Karpas-422 (cell line): Measurements from ENCODE around the gene ABHD12. TPM values are rescaled to one million over a fixed set of nuclear protein-coding genes. Genes with fewer than 3 reads are reported as not detected.

Experiments
- DNase-seq: peaks from one replicate; pipeline ENCODE4 v3.0.0-alpha.2; 2015
- H2AFZ ChIP-seq: fragments of 200-600 bp; sonication (generic); 2 replicates; pipeline ENCODE4 v1.6.1; 2014; ENCODE audit warnings: antibody characterized with exemption, low read length, mixed read lengths
- H3K27ac ChIP-seq: fragments of 200-600 bp; sonication (generic); 2 replicates; pipeline ENCODE4 v1.5.1; 2014; ENCODE audit warnings: mild to moderate bottlenecking, low read length, moderate library complexity
- H3K27me3 ChIP-seq: fragments of 200-600 bp; sonication (generic); 2 replicates; pipeline ENCODE4 v1.6.1; 2014; ENCODE audit warnings: low read length, mixed read lengths
- H3K36me3 ChIP-seq: fragments of 200-600 bp; sonication (generic); 2 replicates; pipeline ENCODE4 v1.6.1; 2014; ENCODE audit warnings: low read length, mixed read lengths; ENCODE audit not compliant: insufficient read depth
- H3K4me1 ChIP-seq: fragments of 200-600 bp; sonication (generic); 2 replicates; pipeline ENCODE4 v1.6.1; 2014; ENCODE audit warnings: mild to moderate bottlenecking, low read length, mixed read lengths
- H3K4me2 ChIP-seq: fragments of 200-600 bp; sonication (generic); 2 replicates; pipeline ENCODE4 v1.6.1; 2014; ENCODE audit warnings: low read length, low read depth, mild to moderate bottlenecking; ENCODE audit not compliant: poor library complexity, severe bottlenecking
- H3K4me3 ChIP-seq: fragments of 200-600 bp; sonication (generic); 2 replicates; pipeline ENCODE4 v1.5.1; 2014; ENCODE audit warnings: mild to moderate bottlenecking, antibody characterized with exemption, low read length, mixed read lengths
- H3K79me2 ChIP-seq: fragments of 200-600 bp; sonication (generic); 2 replicates; pipeline ENCODE4 v1.6.1; 2014; ENCODE audit warnings: mild to moderate bottlenecking, low read length, mixed read lengths
- H3K9ac ChIP-seq: fragments of 200-600 bp; sonication (generic); 2 replicates; pipeline ENCODE4 v1.6.0; 2014; ENCODE audit warnings: low read length
- H3K9me2 ChIP-seq: fragments of 200-600 bp; sonication (generic), shearing (Covaris generic); replicated peaks from 2 replicates; pipeline ENCODE4 v1.6.0; 2014; ENCODE audit warnings: mild to moderate bottlenecking, low read length, moderate library complexity; ENCODE audit not compliant: insufficient read depth
- H3K9me3 ChIP-seq: fragments of 300-700, 200-600 bp; sonication (generic); 2 replicates; pipeline ENCODE4 v1.6.1; 2014; ENCODE audit warnings: low read length, mixed read lengths
- H4K20me1 ChIP-seq: fragments of 200-600 bp; sonication (generic); 2 replicates; pipeline ENCODE4 v1.6.1; 2014; ENCODE audit warnings: mild to moderate bottlenecking, antibody characterized with exemption, low read length, low read depth; ENCODE audit not compliant: insufficient read depth
- total RNA-seq: library from RNA; depleted of rRNA; stranded (reverse); fragments of >200 nt; shearing (Covaris generic); gene quantifications from 2 replicates; pipeline ENCODE4 v1.2.3, GENCODE V29; 2014; ENCODE audit warnings: low replicate concordance

The ABHD12 gene
- total RNA-seq, 1 experiment from 2014 or later = 26.1 TPM

DNA sequence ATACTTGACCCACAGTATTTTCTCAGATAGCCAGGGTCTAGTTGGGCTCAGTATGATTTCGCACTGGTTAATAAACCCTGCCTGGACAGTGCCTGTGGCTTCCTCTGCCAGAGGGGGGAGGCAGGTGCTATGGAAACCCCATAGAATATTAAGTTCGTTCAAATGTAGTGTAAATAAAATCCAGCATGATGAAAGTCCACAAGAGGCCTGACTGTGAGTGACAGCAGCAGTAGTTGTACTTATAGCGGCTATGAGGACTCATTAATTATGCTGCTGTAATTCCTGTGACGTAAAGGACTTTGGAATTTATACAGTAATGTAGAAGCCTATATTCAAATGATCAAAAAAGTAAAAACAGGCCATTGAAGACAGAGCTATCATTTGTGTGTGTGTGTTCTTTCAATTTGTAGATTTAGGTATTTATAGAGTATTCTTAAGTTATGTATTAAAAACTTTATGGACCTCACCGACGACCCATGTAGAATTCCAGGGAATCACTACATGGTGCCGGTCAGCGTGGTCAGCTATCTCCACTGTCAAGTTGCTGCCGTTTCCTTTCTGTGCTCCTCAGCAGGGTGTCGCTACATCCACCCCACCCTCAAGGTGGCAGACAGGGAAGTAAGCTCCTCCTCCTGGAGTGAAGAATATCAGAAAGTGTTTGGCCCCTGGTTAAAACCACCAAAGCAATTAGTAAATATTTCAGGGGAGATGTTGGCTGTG is 132.7 kb downstream of the ABHD12 start:
- DNase-seq = no peak
- Histone ChIP-seq H2AFZ (no peak overlapping the region), H3K36me3 (peaks cover 65% of the 10 kb centered on the region)

DNA sequence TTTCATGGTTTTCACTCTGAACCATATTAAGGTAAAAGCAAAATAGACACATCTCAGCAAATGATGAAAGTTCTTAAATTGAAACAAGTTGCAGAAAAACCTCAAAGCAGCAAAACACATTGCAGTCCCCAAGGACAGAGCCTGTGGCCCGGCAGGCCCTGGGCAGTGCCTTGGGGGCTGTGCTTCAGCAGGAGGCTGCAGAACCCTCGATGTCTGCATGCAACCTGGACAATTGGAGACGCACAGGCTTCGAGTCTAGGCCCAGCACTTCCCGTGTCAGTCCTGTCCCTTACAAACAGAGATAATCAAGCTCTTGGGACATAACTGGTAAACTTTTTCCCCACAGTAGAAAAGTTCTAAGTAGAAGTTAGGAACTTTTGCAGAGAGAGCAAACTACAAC is 133.5 kb downstream of the ABHD12 start:
- no peak for DNase-seq
- Histone ChIP-seq H3K4me1 (peaks cover 23% of the 10 kb centered on the region), H3K27me3 (no peaks in the 10 kb centered on the region), H3K27ac (peak overlapping the region; percentile 27; the same call in 1 of the 2 replicates), H3K4me2 (no peak overlapping the region), H3K36me3 (peaks cover 69% of the 10 kb centered on the region), H3K79me2 (peaks cover 92% of the 10 kb centered on the region), H3K9me3 (no peaks in the 10 kb centered on the region), H3K9ac (no peak overlapping the region), H2AFZ (no peak overlapping the region), H4K20me1 (peaks cover 62% of the 10 kb centered on the region), H3K9me2 (no peaks in the 10 kb centered on the region), H3K4me3 (no peak overlapping the region)

More for the DNA sequence above, 132.7 kb downstream of the ABHD12 start:
- Histone ChIP-seq H3K9ac (no peak overlapping the region), H3K9me2 (no peaks in the 10 kb centered on the region), H3K9me3 (no peaks in the 10 kb centered on the region), H3K27me3 (no peaks in the 10 kb centered on the region), H3K79me2 (peaks cover 84% of the 10 kb centered on the region), H3K4me3 (no peak overlapping the region), H4K20me1 (peaks cover 54% of the 10 kb centered on the region), H3K27ac (no peak overlapping the region), H3K4me1 (peaks cover 15% of the 10 kb centered on the region), H3K4me2 (no peak overlapping the region)

DNA sequence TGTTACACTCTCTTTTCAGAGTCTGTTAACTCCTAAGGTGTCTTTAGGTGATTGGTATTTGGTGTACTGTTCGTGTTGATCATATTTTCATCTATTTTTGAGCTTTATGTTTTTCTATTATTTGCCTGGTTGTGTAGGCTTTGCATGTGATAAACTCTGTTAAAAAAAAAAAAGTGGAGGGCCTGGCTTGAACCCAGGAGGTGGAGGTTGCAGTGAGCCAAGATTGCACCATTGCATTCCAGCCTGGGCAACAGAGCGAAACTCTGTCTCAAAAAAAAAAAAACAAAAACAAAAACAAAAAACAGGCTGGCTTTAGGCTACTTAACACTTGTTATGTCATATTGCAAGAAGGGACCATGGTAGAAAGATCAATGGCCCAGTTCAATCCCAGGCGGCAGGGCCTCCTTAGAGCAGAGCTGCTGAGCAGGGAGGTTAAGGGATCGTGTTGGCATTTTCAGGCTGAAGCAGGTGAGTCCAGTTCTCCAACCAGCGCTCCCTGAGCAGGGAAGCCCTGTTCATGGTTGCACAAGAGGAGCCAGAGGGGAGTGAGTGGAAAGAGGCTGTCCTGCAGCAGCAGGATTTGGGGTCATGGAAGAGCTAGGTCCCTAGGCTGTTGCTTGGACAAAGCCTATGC is 134.3 kb downstream of the ABHD12 start:
- Histone ChIP-seq H3K9me3 (no peaks in the 10 kb centered on the region), H3K4me2 (no peak overlapping the region), H3K9ac (no peak overlapping the region), H3K79me2 (peaks cover 96% of the 10 kb centered on the region), H2AFZ (no peak overlapping the region), H4K20me1 (peaks cover 69% of the 10 kb centered on the region), H3K4me1 (peaks cover 31% of the 10 kb centered on the region), H3K9me2 (no peaks in the 10 kb centered on the region), H3K27ac (0 out of 2 replicates have a peak overlapping the region, but pooled peaks have one; percentile 27), H3K27me3 (no peaks in the 10 kb centered on the region), H3K4me3 (no peak overlapping the region), H3K36me3 (peaks cover 71% of the 10 kb centered on the region)
- no peak for DNase-seq

DNA sequence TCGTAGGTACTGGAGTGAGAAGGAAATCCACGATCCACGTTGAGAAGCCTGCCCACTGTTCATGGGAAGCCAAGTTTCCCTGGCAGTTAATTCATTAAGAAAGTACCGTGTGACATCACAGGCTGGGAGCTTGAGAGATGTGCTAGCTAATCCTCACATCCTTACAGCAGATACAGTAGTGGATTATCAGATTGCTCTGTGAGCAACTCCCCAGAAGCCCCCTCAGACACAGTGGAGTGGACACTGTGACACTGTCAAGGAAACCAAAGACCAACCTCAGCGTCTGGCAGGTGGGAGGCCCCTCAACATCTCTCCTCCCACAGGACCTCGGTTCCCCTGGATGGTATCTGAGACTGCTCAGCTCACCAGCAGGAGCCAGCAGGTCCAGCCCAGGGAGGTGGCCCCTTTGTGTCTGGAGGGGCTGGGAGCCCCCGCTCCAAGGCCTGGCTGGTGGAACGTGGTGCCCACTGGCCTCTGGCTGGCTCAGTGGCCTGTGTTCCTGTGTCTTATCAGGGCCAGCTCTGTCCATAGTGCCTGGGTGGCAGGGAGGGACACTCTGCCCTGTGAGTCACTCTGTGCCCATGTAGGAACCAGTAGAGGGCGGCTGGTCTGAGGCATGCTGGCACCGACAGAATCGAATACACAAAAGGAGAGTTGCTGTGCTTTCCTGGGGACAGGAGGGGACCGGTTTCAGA is 135.5 kb downstream of the ABHD12 start:
- no peaks in the 10 kb centered on the region for H3K27me3 ChIP-seq
- no peaks in the 10 kb centered on the region for H3K9me2 ChIP-seq
- no peak overlapping the region for H3K4me2 ChIP-seq
- peaks cover 81% of the 10 kb centered on the region for H4K20me1 ChIP-seq
- H3K4me1 ChIP-seq = peaks cover 43% of the 10 kb centered on the region
- no peak for DNase-seq
- H2AFZ ChIP-seq = no peak overlapping the region
- H3K9me3 ChIP-seq = no peaks in the 10 kb centered on the region
- H3K36me3 ChIP-seq = peaks cover 76% of the 10 kb centered on the region
- H3K27ac ChIP-seq = 0 out of 2 replicates have a peak overlapping the region, but pooled peaks have one; percentile 9
- no peak overlapping the region for H3K4me3 ChIP-seq
- H3K79me2 ChIP-seq = peaks cover 98% of the 10 kb centered on the region
- H3K9ac ChIP-seq = no peak overlapping the region

DNA sequence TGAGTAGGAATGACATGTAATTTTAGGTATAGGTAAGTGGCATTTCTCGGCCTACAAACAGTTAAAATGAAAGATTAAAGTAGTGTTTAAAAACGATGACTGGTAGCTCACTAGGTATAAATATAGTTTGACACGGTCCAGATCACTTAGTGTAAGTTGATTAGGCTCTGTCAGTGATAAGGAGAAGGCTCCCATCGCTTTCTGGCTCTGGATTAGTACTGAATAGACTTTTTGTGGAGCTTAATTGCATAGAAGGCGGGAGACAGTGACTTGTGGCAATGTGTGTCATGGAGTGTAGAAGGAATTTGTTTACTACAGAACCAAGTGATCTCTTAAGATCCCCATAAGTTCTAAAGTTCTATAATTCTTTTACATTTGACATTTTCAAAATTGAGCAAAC is 136.1 kb downstream of the ABHD12 start:
- Histone ChIP-seq H3K27me3 (no peaks in the 10 kb centered on the region), H4K20me1 (peaks cover 86% of the 10 kb centered on the region), H3K36me3 (peaks cover 73% of the 10 kb centered on the region), H3K4me3 (no peak overlapping the region), H3K4me1 (peaks cover 49% of the 10 kb centered on the region), H3K27ac (0 out of 2 replicates have a peak overlapping the region, but pooled peaks have one; percentile 9), H3K9me2 (no peaks in the 10 kb centered on the region), H3K4me2 (no peak overlapping the region), H3K9ac (no peak overlapping the region), H2AFZ (no peak overlapping the region), H3K79me2 (peaks cover 98% of the 10 kb centered on the region), H3K9me3 (no peaks in the 10 kb centered on the region)
- DNase-seq = no peak

DNA sequence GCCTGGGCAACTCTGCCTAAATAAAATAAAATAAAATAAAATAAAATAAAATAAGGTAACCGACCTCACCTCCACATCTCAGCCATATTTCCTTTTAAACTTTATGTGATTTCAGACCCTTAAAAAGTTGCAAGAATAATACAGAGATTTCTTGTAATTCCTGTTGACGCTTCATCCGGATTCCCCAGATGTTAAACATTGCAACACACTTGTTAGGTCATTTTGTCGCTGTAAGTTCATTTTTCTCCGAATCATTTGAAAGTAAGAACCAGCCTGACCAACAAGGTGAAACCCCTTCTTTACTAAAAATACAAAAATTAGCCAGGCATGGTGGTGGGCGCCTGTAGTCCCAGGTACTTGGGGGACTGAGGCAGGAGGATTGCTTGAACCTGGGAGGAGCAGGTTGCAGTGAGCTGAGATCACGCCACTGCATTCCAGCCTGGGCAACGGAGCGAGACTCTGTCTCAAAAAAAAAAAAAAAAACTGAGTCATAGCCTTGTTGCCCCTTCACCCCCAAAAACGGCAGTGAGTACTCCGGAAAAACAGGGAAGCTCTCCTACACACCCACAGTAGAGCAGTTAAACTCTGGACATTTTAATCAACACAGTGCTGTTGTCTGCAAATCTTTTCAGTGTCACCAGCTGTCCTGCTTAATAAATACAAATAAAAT is 136.9 kb downstream of the ABHD12 start:
- Histone ChIP-seq H3K4me1 (peaks cover 54% of the 10 kb centered on the region), H3K36me3 (peaks cover 68% of the 10 kb centered on the region), H3K9me3 (no peaks in the 10 kb centered on the region), H4K20me1 (peaks cover 87% of the 10 kb centered on the region), H3K9ac (no peak overlapping the region), H3K79me2 (peaks cover 98% of the 10 kb centered on the region), H3K27me3 (no peaks in the 10 kb centered on the region), H2AFZ (no peak overlapping the region), H3K9me2 (no peaks in the 10 kb centered on the region), H3K27ac (no peak overlapping the region), H3K4me3 (no peak overlapping the region), H3K4me2 (no peak overlapping the region)
- no peak for DNase-seq

DNA sequence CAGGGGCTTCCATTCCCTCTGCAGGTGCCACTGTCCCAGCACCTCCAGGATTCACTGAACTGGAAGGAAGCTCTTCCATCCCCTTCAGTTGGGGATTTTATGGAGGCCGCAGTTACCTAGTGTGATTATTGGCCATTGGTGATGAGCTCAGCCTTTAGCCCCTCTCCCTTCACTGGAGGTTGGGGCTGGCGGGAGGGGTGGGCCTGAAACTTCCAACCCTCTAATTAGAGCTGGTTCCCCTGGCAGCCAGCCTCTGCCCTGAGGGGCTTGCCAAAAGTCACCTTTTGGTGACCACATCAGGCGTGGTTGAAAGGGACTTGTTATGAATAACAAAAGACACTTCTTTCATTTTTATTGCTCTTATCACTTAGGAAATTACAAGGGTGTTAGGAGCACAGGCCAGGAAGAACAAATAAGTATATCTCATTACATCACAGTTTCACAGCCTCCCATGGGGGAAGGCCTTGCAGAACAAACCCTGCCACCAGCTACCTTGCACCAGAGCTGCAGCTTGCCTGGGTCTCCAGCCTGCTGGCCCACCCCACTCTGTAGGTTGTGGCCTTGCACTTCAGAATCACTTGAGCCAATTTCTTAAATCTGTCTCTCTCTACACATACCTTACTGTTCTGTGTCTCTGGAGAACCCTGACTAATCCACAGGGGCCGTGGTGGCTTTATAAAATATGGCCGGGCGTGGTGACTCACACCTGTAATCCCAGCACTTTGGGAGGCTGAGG is 137.8 kb downstream of the ABHD12 start:
- peak overlapping the region; percentile 80 for H3K4me2 ChIP-seq
- H3K79me2 ChIP-seq = peaks cover 97% of the 10 kb centered on the region
- H3K4me3 ChIP-seq = no peak overlapping the region; the same call in 1 of the 2 replicates
- H3K36me3 ChIP-seq = peaks cover 59% of the 10 kb centered on the region
- no peaks in the 10 kb centered on the region for H3K9me2 ChIP-seq
- peaks cover 80% of the 10 kb centered on the region for H4K20me1 ChIP-seq
- peak overlapping the region; percentile 55 for H3K27ac ChIP-seq
- H3K9me3 ChIP-seq = no peaks in the 10 kb centered on the region
- no peak overlapping the region for H3K9ac ChIP-seq
- no peak for DNase-seq
- H3K27me3 ChIP-seq = no peaks in the 10 kb centered on the region
- H2AFZ ChIP-seq = no peak overlapping the region
- peaks cover 54% of the 10 kb centered on the region for H3K4me1 ChIP-seq
